GM19372 (cell line): ENCODE data around the gene REM1.

Source experiments
- ATAC-seq: cut with Tn5 transposase; IDR thresholded peaks from one replicate; pipeline ENCODE4 v1.9.1; 2021; ENCODE audit warnings: mild to moderate bottlenecking, low read depth, moderate library complexity; ENCODE audit not compliant: unreplicated experiment

REM1 gene

GRCh38 chr20:31476643-31477215 is 1.6 kb downstream of the REM1 start:
- no peak for ATAC-seq

- ATAC-seq: no peak
Measured at GRCh38 chr20:31484001-31484400, 8.9 kb downstream of the REM1 start.

GRCh38 chr20:31485450-31486339 is 10.6 kb downstream of the REM1 start:
- no peak for ATAC-seq

GRCh38 chr20:31488115-31488514 is 13.0 kb downstream of the REM1 start:
- ATAC-seq: no peak

GRCh38 chr20:31489152-31489551 is 14.1 kb downstream of the REM1 start:
- ATAC-seq: no peak

- ATAC-seq: no peak
Measured at GRCh38 chr20:31490752-31491151, 15.7 kb downstream of the REM1 start.

GRCh38 chr20:31494131-31494530 is 19.0 kb downstream of the REM1 start:
- ATAC-seq: no peak

- ATAC-seq: no peak
Measured at GRCh38 chr20:31496761-31497295, 21.7 kb downstream of the REM1 start.

GRCh38 chr20:31497838-31498540 is 22.9 kb downstream of the REM1 start:
- no peak for ATAC-seq

GRCh38 chr20:31500527-31500926 is 25.4 kb downstream of the REM1 start:
- ATAC-seq: no peak

GRCh38 chr20:31502884-31503673 is 28.0 kb downstream of the REM1 start:
- ATAC-seq: peak; percentile 83

- ATAC-seq: no peak
Measured at GRCh38 chr20:31505903-31506302, 30.8 kb downstream of the REM1 start.

GRCh38 chr20:31508517-31509244 is 33.6 kb downstream of the REM1 start:
- no peak for ATAC-seq

GRCh38 chr20:31514154-31515071 is 39.3 kb downstream of the REM1 start, which contains the start of gene HM13:
TSS of gene HM13 (plus strand) at chr20:31514442. CDS start at chr20:31514552, 110 bp downstream.
- ATAC-seq: peak; percentile 90

GRCh38 chr20:31515072-31515774 is 40.1 kb downstream of the REM1 start:
- no peak for ATAC-seq

GRCh38 chr20:31515775-31516107 is 40.7 kb downstream of the REM1 start:
- no peak for ATAC-seq

- no peak for ATAC-seq
Measured at GRCh38 chr20:31516166-31516565, 41.1 kb downstream of the REM1 start.

- no peak for ATAC-seq
Measured at GRCh38 chr20:31516651-31517050, 41.6 kb downstream of the REM1 start.
